Skeletal muscle satellite cell (primary cell): ENCODE results near the gene LIN9.
A peak's percentile ranks its signal among the peaks of the same experiment; 100 is the strongest.

Experiments
- H3K27me3 ChIP-seq: 2 replicates; pipeline ENCODE4 v1.7.0; 2013; ENCODE audit warnings: low read length; ENCODE audit not compliant: control insufficient read depth, insufficient read depth
- H3K36me3 ChIP-seq: 2 replicates; pipeline ENCODE4 v1.7.0; 2013; ENCODE audit warnings: mild to moderate bottlenecking, control low read depth, low read length; ENCODE audit not compliant: insufficient read depth
- H3K4me1 ChIP-seq: 2 replicates; pipeline ENCODE4 v1.7.0; 2013; ENCODE audit warnings: low read length; ENCODE audit not compliant: control insufficient read depth, insufficient read depth
- H3K4me2 ChIP-seq: 2 replicates; pipeline ENCODE4 v1.7.0; 2013; ENCODE audit warnings: mild to moderate bottlenecking, low read length
- H3K4me3 ChIP-seq: 2 replicates; pipeline ENCODE4 v1.7.0; 2013; ENCODE audit warnings: low read length
- H3K9ac ChIP-seq: 2 replicates; pipeline ENCODE4 v1.7.0; 2013; ENCODE audit warnings: mild to moderate bottlenecking, low read depth, low read length, moderate library complexity
- H3K9me3 ChIP-seq: replicated peaks from 2 replicates; pipeline ENCODE4 v1.7.0; 2013; ENCODE audit warnings: mild to moderate bottlenecking, control low read depth, low read length

Gene LIN9

DNA sequence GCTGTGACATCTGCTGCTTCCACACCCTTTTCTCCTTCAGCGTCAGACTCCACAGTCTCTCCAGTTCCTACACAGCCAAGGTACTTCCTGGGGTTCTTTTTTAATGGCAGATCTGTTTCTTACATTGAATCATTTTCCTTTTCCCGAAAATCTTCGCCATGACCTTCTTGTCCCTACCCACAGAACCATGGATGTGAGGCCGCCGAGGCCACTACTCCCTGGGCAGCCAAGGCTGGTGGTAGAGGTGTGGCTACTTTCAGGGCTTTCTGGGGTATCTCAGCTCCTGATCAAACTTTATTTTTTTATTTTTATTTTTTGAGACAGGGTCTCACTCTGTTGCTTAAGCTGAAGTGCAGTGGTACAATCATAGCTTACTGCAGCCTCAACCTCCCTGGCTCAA is 9.5 kb upstream of the LIN9 start:
- no peaks in the 10 kb centered on the region for H3K9me3 ChIP-seq
- peaks cover 12% of the 10 kb centered on the region for H3K27me3 ChIP-seq
- no peaks in the 10 kb centered on the region for H3K4me1 ChIP-seq
- no peak overlapping the region for H3K4me3 ChIP-seq
- H3K4me2 ChIP-seq = no peak overlapping the region
- no peak overlapping the region for H3K9ac ChIP-seq
- no peaks in the 10 kb centered on the region for H3K36me3 ChIP-seq

DNA sequence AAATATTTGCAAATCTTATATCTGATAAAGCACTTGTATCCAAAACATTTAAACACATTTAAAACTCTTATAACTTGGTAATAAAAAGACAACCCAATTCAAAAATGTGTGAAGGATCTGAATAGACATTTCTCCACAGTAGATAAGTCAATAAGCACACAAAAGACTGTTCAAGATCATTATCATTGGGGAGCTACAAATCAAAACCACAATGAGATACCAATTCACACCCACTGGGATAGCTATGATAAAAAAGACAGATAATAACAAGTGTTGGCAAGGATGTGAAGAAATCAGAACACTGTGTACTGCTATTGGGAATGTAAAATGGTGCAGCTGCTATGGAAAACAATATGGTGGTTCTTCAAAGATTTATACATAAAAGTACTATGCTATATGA is 5.1 kb upstream of the LIN9 start:
- H3K9me3 ChIP-seq = no peaks in the 10 kb centered on the region

DNA sequence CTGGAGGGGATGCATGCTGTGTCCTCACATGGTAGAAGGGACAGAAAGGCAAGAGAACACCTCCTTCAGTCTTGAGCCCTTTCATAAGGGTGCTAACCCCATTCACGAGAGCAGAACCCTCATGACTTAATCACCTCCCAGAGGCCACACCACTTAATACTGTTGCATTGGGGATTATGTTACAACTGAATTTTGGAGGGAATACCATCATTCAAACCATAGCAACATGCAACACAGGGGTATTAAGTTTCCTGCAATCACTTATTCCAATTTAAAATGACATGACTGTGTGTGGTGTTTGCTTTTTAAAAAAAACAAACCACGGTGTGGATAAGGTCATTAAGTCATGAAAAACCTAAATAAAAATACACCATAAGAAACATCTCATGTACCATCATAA is 3.1 kb upstream of the LIN9 start:
- Histone ChIP-seq H3K4me3 (no peak overlapping the region), H3K4me1 (peaks cover 12% of the 10 kb centered on the region), H3K36me3 (no peaks in the 10 kb centered on the region), H3K9ac (no peak overlapping the region), H3K27me3 (peaks cover 17% of the 10 kb centered on the region), H3K9me3 (no peaks in the 10 kb centered on the region), H3K4me2 (no peak overlapping the region)

More for the DNA sequence above, 5.1 kb upstream of the LIN9 start:
- Histone ChIP-seq H3K36me3 (no peaks in the 10 kb centered on the region), H3K4me1 (peaks cover 9% of the 10 kb centered on the region), H3K9ac (no peak overlapping the region), H3K4me2 (no peak overlapping the region), H3K4me3 (no peak overlapping the region), H3K27me3 (peaks cover 17% of the 10 kb centered on the region)

DNA sequence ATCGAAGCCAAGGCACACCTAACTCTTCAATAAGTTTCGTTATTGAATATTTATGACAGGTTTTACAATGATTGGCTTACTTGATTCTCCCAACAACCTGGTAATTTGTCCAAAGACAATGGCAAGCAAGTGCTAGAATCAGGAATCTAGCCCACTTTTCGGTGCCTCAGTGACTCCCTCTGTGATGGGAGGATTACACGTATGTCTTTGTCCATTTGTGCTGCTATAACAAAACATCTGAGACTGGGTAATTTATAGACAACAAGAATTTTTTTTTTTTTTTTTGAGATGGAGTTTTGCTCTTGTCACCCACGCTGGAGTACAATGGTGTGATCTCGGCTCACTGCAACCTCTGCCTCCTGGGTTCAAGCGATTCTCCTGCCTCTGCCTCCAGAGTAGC is 2.4 kb upstream of the LIN9 start:
- Histone ChIP-seq H3K27me3 (peaks cover 17% of the 10 kb centered on the region), H3K9ac (no peak overlapping the region), H3K4me2 (no peak overlapping the region), H3K36me3 (no peaks in the 10 kb centered on the region), H3K4me3 (no peak overlapping the region), H3K9me3 (no peaks in the 10 kb centered on the region), H3K4me1 (peaks cover 12% of the 10 kb centered on the region)

DNA sequence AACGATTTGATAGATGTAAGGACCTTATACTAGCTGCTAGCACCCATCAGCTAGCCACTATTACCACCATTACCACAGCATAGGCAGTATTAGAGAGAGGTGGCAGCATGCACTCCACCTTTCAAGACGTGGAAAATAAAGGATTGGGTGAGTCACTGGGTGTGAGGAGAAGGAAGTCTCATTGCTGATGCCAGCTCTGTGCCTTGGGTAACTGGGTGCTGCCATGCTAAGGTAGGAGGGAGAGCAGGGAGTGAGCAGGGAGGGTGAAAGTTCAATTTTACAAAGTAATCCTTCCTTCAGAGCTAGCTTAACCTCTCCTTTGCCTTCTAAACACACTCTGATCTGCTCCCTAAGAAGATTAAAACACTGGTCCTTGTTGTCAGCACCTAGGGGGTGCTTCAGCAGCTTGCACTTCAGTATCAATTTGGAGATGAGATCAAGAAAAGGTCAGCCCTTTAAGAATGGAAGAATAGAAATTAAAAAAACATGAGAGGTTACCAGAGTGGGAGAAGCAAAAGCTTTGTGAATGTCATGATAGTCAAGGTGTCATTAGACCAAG is 1.8 kb upstream of the LIN9 start:
- no peaks in the 10 kb centered on the region for H3K36me3 ChIP-seq
- H3K9me3 ChIP-seq = no peaks in the 10 kb centered on the region
- no peak overlapping the region for H3K9ac ChIP-seq
- no peak overlapping the region for H3K4me2 ChIP-seq
- peaks cover 12% of the 10 kb centered on the region for H3K4me1 ChIP-seq
- H3K4me3 ChIP-seq = no peak overlapping the region
- peaks cover 12% of the 10 kb centered on the region for H3K27me3 ChIP-seq

DNA sequence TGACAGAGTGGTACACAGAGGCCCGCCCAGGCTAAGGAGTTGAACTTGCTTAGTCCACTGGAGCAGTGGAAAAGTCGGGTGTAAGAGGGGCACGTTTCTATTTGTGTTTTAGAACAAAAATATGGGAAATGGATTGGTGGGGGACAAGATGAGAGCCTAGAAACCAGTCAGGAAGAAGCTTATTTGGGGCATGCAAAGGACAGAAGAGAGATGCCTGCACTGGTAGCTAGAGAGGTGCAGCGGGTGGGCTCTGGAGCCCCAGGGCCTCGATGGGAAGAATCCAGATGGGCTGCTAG is 1.2 kb upstream of the LIN9 start:
- peak overlapping the region; percentile 100 for H3K4me3 ChIP-seq
- H3K9me3 ChIP-seq = no peaks in the 10 kb centered on the region
- H3K4me2 ChIP-seq = peak overlapping the region; percentile 98
- no peaks in the 10 kb centered on the region for H3K36me3 ChIP-seq
- peak overlapping the region; percentile 97 for H3K9ac ChIP-seq
- peaks cover 12% of the 10 kb centered on the region for H3K4me1 ChIP-seq
- H3K27me3 ChIP-seq = peaks cover 7% of the 10 kb centered on the region

DNA sequence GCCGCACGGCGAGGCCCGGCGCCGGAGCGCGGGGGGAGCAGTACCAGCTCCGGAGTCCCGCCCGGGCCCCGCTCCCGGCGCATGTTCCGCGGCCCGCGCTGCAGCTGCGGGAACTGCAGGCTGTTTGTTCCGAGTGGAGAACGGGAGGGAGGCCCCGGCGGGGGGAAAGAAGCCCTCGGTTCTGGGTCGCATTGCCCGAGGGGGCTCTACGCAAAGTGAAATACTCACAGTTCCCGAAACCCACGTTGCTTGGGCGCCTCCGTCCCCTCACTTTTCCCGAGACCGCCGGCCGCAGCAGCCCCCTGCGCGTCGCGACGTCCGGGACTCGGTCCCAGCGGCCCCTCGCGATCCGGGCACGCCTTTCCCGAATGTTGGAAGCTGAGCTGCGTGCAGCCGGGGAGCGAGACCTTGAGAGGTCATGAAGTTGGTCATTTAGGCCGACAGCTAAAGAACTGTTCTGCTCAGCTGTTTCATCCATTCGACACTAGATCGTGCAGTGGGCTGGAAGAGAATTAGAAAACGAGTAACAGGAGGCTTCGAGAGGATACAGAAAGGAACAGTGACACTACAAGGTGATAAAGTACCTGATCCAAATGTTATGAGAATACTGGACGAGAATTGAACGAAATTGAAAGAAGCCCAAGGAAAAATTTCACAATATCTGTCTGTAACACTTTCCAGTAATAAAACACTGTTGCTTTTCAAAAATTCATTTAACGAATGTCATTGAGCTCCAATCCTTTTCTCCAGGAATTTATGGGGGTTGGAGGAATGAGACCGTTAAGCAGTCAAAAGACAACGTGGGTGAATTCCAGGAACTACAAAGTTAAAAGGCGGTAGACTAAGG is 657 bp upstream of the LIN9 start:
- peak overlapping the region; percentile 97 for H3K9ac ChIP-seq

DNA sequence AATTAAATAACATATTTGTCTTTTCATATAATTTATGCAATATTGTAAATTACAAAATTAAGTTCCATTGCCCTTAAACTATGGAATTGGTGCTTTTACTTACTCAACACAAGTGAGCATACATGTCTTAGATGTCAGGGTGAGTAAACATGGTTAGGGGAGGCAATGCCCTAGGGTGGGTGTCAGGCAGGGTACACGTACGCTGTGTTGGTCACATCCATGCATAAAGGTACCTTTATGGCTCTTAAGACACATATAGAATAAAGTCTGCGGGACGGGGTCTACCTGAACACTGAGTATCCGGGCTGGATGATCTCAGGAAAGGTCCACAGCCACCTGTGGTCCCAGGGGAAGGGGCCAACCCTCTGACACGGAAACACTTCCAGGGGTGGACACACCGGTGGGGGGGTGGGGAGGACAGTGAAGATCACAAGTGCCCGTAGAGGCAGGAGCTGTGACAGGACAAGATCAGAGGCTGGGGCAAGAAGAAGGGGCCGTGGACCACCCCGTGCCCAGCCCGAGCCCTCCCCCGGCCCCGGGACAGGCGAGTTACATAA is 720 bp downstream of the LIN9 start:
- Histone ChIP-seq H3K4me3 (peak overlapping the region; percentile 100), H3K4me2 (peak overlapping the region; percentile 98), H3K9ac (peak overlapping the region; percentile 97), H3K36me3 (no peaks in the 10 kb centered on the region), H3K9me3 (no peaks in the 10 kb centered on the region), H3K4me1 (peaks cover 12% of the 10 kb centered on the region), H3K27me3 (peaks cover 3% of the 10 kb centered on the region)

More for the DNA sequence above, 657 bp upstream of the LIN9 start:
- H3K4me3 ChIP-seq = peak overlapping the region; percentile 100
- peaks cover 6% of the 10 kb centered on the region for H3K27me3 ChIP-seq
- peak overlapping the region; percentile 98 for H3K4me2 ChIP-seq
- H3K36me3 ChIP-seq = no peaks in the 10 kb centered on the region
- H3K4me1 ChIP-seq = peaks cover 12% of the 10 kb centered on the region
- no peaks in the 10 kb centered on the region for H3K9me3 ChIP-seq

DNA sequence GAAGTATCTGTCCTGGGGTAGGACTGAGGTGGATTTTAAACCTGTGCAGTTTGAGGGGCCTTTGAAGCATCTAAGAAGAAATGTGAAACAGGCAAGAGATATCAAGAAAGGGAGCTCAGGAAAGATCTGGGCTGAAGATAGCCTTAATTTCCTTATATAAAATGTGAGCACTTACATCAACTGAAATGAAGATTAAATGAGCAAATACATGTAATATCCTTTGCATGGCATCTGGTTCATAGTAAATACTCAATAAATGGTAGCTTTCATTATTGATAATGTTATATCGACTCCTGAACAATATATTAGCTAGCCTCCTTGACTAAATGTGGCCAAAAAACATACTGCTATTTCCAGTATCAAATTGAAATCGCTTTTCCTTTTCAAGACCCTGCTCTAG is 2.5 kb downstream of the LIN9 start:
- no peak overlapping the region for H3K4me2 ChIP-seq
- no peaks in the 10 kb centered on the region for H3K9me3 ChIP-seq
- no peak overlapping the region for H3K9ac ChIP-seq
- no peaks in the 10 kb centered on the region for H3K36me3 ChIP-seq
- peaks cover 12% of the 10 kb centered on the region for H3K4me1 ChIP-seq
- H3K4me3 ChIP-seq = no peak overlapping the region
- no peaks in the 10 kb centered on the region for H3K27me3 ChIP-seq

DNA sequence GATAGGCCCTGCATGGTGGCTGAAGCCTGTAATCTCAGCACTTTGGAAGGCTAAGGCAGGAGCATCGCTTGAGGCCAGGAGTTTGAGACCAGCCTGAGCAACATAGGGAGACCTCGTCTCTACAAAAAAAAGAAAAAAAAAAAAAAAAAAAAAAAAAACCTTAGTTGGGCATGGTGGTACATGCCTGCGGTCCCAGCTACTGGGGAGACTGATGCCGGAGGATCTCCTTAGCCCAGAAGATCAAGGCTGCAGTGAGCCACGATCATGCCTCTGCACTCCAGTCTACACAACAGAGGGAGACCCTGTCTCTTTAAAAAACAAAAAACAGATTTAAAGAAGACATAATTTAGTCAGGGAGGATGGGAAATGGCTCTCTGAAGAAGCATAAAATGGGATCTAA is 3.8 kb downstream of the LIN9 start:
- Histone ChIP-seq H3K4me2 (no peak overlapping the region), H3K36me3 (no peaks in the 10 kb centered on the region), H3K4me1 (peaks cover 11% of the 10 kb centered on the region), H3K27me3 (no peaks in the 10 kb centered on the region), H3K9ac (no peak overlapping the region), H3K9me3 (no peaks in the 10 kb centered on the region), H3K4me3 (no peak overlapping the region)

DNA sequence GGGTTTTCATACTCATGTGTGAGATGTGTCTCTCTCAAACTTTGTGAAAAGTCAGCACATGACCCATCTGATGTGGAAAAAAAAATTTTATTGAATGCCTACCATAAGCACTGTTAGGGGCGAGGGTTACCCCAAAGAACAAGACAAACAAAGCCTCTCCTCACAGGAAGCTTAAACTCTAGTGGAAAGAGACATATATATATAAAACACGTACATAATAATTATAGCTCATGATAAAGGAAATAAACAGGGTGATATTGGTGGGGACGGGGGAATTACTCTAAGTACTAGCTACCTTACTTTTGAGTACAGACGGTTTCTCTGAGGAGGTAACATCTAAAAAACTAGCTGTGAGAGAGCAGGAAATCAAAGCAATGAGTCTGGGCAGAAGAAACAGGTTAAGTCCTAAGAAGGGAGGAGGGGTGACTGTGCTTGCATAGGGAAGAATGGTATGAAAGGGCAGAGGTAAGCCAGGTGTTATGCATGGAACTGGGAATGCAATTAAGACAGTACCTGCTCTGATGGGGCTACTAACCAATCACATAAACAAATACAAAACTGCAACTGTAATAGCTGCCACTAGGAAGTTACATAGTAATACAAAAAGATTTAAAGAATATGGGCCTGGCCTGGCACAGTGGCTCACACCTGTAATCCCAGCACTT is 4.5 kb downstream of the LIN9 start:
- H3K36me3 ChIP-seq = no peaks in the 10 kb centered on the region
- H3K4me3 ChIP-seq = no peak overlapping the region
- H3K9ac ChIP-seq = no peak overlapping the region
- H3K9me3 ChIP-seq = no peaks in the 10 kb centered on the region
- H3K27me3 ChIP-seq = no peaks in the 10 kb centered on the region
- H3K4me2 ChIP-seq = no peak overlapping the region
- H3K4me1 ChIP-seq = peaks cover 4% of the 10 kb centered on the region
